NCI-H1092 treated with DMSO at 0.1 percent for 48 hours (cell line): ENCODE measurements around the gene MYADML2.

Source experiments
- DNase-seq: peaks from one replicate; lab custom pipeline; 2025; lab: John Stamatoyannopoulos, UW

MYADML2 gene

DNA sequence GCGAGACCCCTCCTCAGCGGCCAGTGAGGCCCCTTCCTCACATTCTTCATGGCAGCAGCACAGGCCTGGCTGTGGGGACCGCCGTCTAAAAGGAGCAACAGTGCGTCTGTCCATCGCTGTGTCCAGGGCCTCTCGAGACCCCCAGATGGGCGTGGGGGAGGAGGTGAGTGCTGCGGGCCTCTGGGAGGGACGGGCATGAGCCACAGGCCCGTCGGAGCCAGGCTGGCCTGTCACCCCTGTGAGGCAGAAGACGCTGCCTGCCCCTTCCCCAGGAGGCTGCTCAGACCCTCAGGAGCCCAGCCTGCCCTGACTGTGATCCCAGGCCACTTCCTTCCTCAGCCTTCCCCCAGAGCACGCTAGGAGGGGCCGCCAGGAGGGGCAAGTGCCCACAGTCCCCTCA lies 7.8 kb downstream of the MYADML2 start:
- DNase-seq = no peak

DNA sequence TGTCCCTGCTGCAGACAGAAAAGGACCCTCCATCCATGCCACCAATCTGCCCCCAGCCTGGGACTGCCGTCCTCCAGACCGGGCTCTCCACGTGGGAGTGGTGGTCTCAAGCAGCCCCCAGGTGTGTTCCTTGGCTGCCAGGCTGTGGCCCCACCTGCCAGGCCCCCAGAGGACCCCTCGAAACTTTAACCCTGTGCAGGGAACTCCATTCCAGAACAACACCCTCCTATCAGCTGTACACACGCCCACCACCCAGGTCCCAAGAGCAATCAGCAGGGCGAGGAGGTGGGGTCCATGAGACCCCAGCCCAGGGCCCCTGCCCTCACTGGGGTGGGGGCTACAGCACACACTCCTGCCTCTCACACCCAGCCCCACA lies 11.3 kb downstream of the MYADML2 start:
- no peak for DNase-seq

DNA sequence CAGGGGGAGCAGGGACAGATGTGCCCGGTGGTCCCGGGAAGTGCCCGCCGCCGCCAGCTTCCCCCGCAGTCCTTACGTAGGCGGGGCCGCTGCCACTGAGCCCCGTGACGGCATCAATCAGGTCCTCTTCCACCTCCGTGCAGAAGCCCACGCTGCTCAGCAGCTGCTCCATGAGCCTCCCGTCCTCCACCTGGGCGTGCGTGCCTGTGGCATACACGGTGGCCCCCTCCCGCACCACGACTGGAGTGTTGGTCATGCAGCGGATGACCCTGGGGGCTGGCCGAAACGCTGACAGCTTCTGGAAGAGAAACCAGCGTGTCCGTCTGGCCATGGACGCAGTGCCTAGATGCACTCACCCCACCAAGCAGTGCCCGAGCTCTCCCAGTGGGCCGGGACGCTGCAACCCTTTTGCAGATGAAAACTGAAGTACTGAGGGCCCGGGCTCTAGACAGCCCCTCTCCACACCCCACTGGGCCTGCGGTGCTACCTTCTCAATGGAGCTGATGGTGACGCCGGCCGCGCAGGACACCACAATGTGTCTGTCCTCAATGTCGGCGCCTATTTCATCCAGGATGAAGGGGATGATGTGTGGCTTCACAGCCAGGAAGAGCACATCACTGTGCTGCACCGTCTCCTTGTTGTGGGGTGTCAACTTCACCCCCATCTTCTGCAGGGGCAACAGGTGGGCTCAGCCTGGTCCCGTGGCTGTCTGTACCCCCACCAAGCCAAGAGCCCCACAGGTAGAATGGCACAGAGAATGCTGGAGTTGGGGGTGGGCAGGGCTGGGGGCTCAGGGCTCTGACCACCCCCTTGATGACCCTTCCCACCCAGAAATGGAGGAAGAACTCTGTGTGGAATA lies 12.0 kb downstream of the MYADML2 start:
- no peak for DNase-seq

DNA sequence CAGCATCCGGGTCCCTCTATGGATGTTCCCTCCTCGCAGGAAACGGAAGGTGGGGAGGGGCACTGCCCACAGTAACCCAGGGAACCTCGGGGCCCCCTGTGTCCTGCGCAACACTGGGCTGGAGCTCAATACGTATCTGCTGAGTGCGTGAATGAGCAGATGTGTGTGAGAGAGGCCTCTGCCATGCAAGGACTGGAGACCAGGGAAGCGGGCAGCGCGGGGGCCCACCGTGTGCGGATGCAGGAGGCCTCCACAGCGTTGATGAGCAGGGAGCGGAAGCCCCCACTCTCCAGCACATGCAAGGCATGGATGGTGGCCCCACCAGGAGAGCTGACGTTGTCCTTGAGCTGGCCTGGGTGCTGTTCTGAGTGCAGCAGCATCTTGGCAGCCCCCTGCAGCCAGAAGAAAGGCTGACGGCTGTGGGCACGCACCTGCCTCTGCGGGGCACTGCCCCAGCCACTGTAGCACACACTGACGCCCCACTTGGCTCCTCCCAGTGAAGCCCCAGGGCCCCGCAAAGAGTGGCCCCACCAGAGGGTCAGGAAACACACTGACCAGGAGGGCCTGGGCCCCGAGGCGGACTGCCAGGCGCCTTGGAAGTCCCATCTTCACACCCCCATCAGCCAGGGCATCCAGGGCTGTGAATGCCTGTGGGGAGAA lies 12.8 kb downstream of the MYADML2 start:
- no peak for DNase-seq

DNA sequence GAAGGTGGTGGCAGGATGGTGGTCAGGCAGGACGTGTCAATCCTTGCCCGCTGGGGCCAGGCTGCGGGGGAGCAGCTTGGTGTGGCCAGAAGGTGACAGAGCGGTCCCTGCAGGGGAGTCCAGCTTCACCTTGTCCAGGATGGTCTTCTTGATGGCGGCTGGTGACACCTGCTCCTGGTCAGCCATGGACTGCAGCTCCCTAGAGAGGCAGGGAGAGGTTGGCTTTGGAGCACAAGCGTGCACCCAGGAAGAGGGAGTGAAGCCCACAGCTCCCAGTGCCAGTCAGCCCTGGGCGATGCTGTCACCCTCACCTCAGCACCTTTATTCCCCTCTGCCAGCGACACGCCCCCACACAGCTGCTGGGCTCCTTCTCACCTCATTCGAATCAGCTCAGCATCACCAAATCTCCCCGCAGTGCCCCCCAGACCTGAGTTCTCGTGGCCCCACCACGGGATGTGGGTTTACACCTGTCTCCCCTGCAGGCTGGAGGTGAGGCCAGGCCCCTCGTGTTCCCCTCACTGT lies 13.8 kb downstream of the MYADML2 start:
- DNase-seq = no peak

DNA sequence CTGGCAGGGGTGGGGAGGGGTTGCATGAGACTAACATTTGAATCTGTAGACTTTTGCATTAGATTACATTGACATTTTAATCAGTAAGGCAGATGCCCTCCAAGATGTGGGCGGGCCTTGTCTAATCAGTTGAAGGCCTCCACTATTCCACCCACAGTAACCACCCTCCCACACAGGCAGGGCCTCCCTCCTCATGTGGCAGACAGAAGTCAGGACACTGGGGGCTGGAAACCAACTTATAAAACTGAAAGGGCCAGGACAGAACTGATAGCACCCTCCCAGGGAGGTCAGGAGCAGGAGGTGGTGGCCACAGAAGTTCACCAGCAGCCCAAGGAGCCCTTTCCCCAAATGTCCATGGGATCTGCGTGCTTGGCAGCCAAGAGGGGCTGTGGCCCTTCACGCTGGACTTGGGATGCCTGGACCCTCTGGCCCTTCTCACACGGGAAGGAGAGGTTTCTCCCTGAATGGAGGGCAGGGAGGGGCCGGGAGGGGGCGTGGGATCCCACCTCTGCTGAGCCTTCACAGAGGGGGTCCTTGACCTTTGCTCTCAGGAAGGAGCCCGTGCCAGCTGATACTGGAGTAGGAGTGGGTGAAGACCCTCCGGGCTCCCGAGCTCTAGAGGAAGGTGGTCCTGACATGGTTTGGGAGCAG lies 14.6 kb downstream of the MYADML2 start:
- no peak for DNase-seq

DNA sequence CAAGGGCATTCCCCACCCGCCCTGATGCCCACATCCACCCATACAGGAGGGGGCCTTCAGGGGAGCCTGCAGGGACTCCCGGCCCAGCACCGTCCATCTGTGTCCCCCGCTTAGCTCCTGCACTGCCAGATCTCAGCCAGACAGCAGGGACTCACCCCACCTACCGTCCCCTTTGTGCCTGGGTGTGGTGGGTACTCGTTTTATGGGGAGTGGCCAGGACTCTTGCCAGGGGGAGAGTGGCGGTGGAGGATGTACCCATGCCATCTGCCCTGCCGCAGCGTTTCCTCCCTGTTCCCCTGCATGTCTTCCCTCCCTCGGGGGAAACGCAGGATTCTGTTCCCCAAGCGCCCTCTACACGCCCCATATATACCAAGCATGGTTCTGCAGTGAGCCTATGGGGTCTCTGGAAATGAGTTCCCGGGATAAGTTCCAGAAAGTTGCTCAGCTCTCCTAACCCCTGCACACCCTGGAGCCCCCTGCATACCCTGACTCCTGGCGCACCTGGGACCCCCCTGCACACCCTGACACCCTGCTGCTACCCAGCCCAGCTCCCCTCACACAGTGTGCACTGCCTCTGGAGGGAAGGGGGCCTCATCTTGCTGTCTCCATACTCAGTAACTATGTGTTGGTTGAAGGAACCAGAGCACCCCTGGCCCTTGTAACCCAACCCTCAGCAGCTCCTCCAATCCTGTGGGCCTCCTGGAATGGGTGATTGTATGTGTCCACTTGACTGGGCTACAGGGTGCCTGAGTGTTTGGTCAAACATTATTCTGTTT lies 15.3 kb downstream of the MYADML2 start:
- DNase-seq = no peak

DNA sequence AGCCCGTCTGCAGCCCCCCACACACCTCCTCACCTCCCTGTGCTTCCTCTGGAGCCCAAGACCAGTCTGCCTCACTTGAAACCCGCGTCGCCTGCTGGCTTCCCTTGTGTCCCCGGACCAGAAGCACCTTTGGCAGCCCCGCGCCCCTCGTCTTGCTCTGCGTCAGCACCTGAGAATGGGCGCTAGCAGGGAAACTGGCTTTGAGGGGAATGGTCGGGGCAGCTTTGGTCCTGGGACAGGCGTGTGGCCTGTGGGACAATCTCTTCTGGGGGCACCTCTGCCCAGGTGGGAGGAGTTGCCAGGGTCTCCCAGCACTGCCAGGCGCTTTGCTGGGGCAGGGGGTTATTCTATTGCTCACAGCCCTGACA lies 15.9 kb downstream of the MYADML2 start:
- no peak for DNase-seq

DNA sequence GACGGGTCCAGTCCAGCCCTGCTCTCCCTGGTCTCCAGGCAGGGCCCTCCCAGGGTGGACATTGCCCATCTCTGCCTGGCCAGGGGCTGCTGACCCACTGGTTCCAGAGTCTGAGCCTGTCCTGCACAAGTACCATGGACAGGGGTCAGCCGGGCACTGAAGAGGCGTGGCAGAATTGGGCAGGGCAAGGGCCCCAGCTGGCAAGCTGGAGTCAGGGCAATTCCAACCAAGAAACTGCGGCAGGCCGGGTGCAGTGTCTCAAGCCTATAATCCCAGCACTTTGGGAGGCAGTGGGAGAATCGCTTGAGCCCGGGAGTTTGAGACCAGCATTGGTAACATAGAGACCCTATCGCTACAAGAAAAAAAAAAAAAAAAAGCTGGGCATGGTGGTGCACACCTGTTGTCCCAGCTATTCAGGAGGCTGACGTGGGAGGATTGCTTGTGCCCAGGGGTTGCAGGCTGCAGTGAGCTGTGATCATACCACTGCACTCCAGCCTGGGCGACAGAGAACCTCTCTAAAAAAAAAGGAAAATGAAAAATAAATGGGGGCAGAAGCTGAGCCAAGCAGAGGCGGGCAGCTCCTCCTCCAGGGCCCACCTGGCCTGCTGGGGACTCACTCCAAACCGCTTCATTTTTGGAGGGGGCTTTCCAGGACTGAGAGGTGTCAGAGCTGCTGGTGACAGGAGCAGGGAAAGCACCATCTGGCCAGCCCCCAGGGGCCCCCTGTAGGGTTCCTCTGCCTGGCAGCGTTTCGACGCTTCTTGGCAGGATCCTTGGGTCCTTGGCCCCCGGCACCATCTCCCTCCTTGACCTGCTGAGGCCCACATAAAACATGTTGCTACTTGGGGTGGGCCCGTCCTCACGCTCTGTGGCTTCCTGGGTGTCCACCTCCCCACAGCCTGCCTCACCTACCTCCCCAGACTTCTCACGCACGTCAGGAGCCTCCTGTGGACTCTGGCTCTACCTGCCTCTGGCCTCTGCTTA lies 16.6 kb downstream of the MYADML2 start:
- DNase-seq = no peak

DNA sequence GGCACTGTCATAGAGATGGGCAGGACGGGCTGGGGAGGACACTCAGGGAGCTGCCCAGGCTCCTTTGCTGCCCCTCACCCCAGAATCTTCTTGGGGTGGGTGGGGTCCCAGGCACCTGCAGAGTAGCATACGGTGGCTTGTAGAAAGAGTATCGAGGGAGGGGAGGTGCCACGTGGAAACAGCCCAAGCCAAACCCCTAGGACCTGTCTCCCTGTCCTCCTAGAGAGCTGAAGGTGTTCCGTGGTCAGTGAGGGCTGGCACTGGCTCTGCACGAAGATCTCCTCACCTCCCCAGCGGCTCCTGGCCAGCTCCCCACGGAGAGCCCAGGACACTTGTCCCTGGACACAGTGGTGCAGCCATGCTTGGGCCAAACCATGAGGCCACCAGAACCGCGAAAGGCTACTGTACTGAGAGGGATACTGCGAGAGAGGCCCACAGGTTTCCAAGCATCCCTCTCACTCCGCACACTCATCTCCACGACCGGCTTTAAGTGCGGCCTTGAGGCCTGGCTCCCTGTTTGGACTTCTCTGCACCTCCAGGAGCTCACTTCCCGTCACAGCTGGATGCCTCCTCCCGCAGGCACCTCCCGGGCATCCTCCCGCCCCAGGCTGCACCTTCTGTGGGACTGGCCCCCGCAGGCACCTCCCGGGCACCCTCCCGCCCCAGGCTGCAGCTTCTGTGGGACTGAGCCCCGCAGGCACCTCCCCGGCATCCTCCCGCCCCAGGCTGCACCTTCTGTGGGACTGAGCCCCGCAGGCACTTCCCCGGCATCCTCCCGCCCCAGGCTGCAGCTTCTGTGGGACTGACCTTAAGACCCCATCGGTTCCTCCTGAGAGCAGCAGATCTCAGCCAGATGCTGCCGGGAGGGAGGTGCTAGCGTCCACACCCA lies 17.5 kb downstream of the MYADML2 start:
- no peak for DNase-seq

DNA sequence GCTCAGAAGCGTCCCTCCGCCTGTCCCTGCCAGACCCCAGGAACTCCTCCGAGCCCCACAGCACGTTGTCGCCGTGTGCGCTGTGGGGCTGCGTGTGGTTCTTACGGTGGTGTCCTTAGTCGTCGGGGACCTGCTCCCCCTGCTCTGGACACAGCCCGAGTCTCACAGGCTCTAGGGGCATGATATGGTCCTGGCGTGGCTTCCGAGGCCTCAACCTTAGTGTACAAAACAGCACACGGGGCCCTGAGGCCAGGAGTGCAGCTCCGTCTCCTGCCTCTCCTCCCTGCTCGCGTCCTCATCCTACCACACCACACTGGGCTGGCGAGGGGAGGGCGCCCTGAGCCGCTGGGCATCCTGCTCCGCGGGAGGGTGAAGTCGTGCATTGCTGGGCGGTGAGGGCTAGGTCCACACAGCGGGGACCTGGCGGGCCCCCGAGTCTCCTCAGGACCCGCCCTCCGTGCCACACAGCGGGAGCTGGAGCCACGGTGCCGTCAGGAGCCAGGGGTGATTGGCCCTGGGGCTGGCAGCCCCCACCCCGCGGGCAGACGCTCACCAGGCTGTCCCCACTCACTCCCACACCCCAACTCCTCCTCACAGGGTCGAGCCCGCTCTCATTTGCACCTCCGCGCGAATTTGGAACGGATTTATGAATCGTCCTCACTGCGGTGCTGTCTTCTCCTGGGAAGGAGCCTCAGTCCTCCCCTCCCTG lies 18.3 kb downstream of the MYADML2 start:
- DNase-seq = no peak

DNA sequence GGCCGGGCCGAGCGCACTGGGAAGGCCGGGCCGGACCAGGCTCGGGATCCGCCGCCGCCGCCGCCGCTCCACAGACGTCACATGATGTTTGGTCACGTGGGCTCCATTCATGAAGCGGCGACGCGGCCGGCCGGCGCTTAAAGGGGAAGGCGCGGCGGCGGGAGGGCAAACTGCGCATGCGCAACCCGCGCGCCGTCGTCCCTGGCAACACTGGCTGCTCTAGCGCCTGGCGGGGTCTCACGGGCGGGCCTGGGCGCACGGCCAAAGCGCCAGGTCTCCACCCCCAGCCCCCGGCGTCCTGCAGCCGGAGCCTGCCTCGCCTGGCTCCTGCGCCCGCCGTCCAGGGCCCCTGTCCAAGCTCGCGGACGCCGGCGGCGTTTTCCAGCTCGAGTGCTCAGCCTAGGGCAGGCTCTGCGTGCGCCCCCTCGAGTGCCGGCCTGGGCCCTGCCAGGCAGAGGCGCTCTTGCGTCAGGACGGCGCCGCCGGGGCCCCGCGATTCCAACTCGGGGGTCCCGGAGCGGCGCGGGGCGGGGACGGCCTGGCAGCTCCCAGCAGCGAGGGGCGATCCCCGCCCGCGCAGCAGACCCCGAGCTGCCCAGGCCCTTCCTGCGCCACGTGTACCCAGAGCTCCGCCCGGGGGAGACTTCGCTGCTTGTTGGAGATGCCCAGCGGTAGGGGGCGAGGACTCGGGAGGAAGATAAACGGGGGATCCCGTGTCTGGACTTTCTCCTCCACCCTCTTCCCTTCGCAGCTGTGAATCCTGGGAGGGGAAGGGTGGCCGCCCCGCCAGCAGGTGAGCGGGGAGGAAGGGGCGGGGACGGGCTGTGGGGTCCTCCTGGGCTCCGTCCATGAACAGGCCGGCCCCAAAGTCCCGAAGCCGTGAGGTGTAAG lies 19.1 kb downstream of the MYADML2 start, which contains the start of gene MAFG:
Gene MAFG (minus strand): TSS at position 83 of the 891 bp plus-strand sequence. CDS start 4,550 bp downstream, outside the sequence.
- DNase-seq = peak; percentile 95

DNA sequence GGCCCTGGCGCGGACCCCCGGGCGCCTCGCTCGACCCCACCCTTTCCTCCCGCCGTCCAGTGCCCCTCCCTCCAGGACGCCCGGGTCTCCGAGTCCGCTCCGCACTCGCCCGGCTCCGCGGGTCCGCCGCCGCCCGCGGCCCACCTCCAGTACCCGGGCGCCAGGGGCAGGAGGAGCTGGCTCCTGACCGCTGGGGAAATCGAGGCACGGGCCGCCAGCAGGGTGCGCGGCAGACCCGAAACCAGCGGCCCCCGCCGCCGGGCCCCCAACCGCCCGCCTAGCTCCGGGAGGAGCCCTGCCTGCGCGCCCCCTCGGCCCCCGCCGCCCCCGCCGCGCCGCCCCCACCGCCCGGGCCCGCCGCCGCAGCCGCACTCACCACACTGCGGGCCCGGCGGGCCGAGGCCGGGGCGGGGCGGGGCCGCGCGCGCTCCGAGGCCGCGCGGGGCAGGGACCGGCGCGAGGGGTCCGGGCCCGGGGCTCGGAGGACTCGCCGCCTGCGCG lies 19.8 kb downstream of the MYADML2 start:
- DNase-seq = no peak

DNA sequence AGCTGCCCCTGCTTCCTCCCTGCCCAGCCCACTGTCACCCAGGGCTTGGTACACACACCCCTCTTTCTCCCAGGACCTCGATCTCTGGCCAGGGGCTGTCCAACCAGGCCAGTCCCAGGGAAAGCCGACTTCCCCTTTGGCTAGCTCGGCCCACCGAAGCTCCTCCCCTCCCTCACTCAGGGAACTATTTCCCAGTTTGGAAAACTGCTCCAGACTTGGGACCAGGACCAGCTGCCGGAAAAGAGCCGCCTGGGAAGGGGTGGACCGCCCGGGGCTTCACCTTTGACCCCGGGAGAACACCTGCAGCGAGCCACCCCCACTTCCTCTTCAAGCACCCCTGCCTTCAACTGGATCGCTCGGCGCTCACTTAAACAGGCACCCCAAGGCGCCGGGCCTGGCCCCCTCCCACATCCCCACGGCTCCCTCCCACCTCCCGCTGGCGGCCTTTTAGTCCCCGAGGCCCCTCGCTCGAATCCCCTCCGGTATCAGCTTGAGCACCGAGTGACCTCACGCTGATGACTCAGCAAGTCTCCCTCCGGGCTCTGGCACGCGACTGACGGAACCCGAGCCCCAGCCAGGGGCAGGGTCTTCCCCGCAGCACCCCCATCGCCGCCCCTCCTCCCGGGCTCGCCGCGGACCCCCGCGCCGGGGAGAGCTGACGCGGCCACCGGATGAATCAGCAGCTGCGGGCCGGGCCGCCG lies 20.4 kb downstream of the MYADML2 start:
- no peak for DNase-seq

DNA sequence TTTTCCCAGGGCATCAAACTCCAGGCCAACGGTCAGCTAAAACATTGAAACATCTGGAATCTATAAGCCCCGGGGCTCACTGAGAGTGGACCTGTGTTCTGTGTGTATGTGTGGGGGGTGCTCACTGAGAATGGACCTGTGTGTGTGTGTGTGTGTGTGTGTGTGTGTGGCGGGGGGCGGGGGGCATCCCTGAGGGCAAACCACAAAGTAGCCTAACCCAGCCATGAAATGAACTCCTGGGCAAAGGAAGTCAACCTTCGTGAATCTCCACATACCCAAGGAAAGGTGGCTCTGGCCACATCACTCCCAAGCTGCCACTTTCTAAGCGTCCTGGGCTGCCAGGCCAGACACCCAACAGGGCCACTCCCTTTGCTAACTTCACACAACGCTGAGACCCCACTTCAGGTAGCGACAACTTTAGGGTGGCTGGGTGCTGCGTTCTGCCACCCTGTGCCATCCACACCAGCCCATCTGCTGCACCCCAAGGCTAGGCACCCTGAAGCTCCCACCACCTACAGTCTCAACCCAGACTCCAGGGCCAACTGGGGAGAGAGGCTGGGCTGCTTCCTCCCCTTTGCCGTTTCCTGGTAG lies 21.1 kb downstream of the MYADML2 start:
- no peak for DNase-seq

DNA sequence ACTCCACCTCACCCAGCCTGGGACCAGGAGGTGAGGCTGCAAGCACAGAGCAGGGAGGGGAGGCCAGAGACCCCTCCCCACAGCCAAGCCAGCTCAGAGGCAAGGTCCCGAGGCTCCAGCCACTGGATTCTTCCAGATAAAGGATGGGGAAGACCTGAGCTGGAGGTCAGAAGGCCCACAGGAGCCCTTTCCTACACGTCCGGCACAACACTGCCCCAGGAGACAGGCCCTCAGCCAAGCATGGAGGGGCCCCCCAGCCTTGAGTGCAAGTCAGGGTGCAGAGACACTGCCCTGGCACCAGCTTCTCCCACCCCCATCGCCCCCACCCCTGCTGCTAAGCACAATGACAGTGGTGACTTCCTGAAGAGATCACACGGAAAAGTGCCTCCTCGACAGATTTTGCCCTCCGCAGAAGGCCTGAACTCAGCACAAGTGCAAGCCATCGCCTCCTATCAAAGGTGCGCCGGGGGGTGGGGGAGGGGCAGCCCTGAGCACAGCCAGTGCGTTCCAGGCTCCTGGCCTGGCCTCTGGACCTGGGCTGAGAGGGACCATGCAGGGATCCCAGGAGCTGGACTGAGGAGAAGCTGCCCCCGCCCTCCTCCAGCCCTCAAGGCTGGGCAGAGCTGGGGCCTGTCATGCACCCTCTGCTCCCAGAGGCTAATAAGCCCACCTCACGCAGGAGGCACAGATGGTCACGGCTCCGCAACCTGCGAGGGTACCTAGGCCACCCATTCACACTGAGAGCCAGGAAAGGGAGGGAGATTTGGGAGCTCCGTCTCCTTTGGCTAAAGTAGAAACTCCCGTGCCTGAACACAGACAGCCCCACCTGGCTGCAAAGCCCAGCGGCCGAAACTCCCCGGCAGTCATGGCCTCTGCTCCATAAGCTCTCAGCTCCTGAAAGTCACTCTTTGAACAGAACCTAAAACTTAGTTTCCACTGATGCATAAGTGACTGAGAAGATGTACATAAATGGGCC lies 22.2 kb downstream of the MYADML2 start:
- DNase-seq = no peak
